ENCODE results near the gene CTSL. TPM values are rescaled to one million over a fixed set of nuclear protein-coding genes. Genes with fewer than 3 reads are reported as not detected.

Gene CTSL
- total RNA-seq, 1 experiment from 2014 or later: 32.2 TPM

GRCh38 chr9:87687207-87687606 lies 38.7 kb upstream of the CTSL start:
- Histone ChIP-seq H3K4me3 (no peak overlapping the region), H3K36me3 (peaks cover 32% of the 10 kb centered on the region), H3K27me3 (no peaks in the 10 kb centered on the region), H3K4me1 (no peaks in the 10 kb centered on the region), H3K27ac (no peak overlapping the region), H3K9me3 (replicated peaks) (no peaks in the 10 kb centered on the region)
- no peak for DNase-seq

- Histone ChIP-seq H3K36me3 (peaks cover 39% of the 10 kb centered on the region), H3K4me3 (no peak overlapping the region), H3K27ac (no peak overlapping the region), H3K27me3 (no peaks in the 10 kb centered on the region), H3K9me3 (replicated peaks) (no peaks in the 10 kb centered on the region; the same call in none of the 2 replicates), H3K4me1 (no peaks in the 10 kb centered on the region)
- DNase-seq: no peak
These were observed 31.6 kb upstream of the CTSL start for GRCh38 chr9:87694236-87694755.

- DNase-seq: no peak
- Histone ChIP-seq H3K36me3 (peaks cover 43% of the 10 kb centered on the region), H3K4me1 (no peaks in the 10 kb centered on the region)
These were observed 30.4 kb upstream of the CTSL start for GRCh38 chr9:87695523-87695922.

GRCh38 chr9:87696641-87697040 lies 29.3 kb upstream of the CTSL start:
- H3K4me1 ChIP-seq: peaks cover 7% of the 10 kb centered on the region
- no peak overlapping the region for H3K27ac ChIP-seq
- DNase-seq: no peak
- H3K9me3 ChIP-seq (replicated peaks): no peaks in the 10 kb centered on the region; the same call in none of the 2 replicates
- H3K4me3 ChIP-seq: no peak overlapping the region
- H3K27me3 ChIP-seq: no peaks in the 10 kb centered on the region
- H3K36me3 ChIP-seq: peaks cover 40% of the 10 kb centered on the region

More at GRCh38 chr9:87695523-87695922, 30.4 kb upstream of the CTSL start:
- Histone ChIP-seq H3K4me3 (no peak overlapping the region), H3K27me3 (no peaks in the 10 kb centered on the region), H3K9me3 (replicated peaks) (no peaks in the 10 kb centered on the region; the same call in none of the 2 replicates), H3K27ac (no peak overlapping the region)

GRCh38 chr9:87698069-87698809 lies 27.7 kb upstream of the CTSL start:
- Histone ChIP-seq H3K4me3 (no peak overlapping the region), H3K9me3 (replicated peaks) (no peaks in the 10 kb centered on the region; the same call in 1 of the 2 replicates), H3K4me1 (peaks cover 7% of the 10 kb centered on the region), H3K36me3 (peaks cover 39% of the 10 kb centered on the region), H3K27ac (no peak overlapping the region), H3K27me3 (no peaks in the 10 kb centered on the region)
- DNase-seq: no peak

- H3K27me3 ChIP-seq: no peaks in the 10 kb centered on the region
- no peaks in the 10 kb centered on the region for H3K9me3 ChIP-seq (replicated peaks)
- no peak overlapping the region for H3K4me3 ChIP-seq
- H3K36me3 ChIP-seq: peaks cover 38% of the 10 kb centered on the region
- DNase-seq: no peak
- no peak overlapping the region for H3K27ac ChIP-seq
- peaks cover 7% of the 10 kb centered on the region for H3K4me1 ChIP-seq
These were observed 26.1 kb upstream of the CTSL start for GRCh38 chr9:87699835-87700234.

- peaks cover 46% of the 10 kb centered on the region for H3K36me3 ChIP-seq
These were observed 24.4 kb upstream of the CTSL start for GRCh38 chr9:87701491-87701890.

GRCh38 chr9:87701931-87702421 lies 23.9 kb upstream of the CTSL start:
- Histone ChIP-seq H3K9me3 (replicated peaks) (no peaks in the 10 kb centered on the region), H3K4me1 (peaks cover 7% of the 10 kb centered on the region), H3K4me3 (no peak overlapping the region), H3K27ac (peak overlapping the region; percentile 14; the same call in 1 of the 2 replicates), H3K36me3 (peaks cover 46% of the 10 kb centered on the region), H3K27me3 (no peaks in the 10 kb centered on the region)
- DNase-seq: peak; percentile 38 to 58

More at GRCh38 chr9:87701491-87701890, 24.4 kb upstream of the CTSL start:
- H3K27ac ChIP-seq: peak overlapping the region; percentile 14; the same call in 1 of the 2 replicates
- H3K4me3 ChIP-seq: no peak overlapping the region
- H3K27me3 ChIP-seq: no peaks in the 10 kb centered on the region
- H3K4me1 ChIP-seq: peaks cover 7% of the 10 kb centered on the region
- no peaks in the 10 kb centered on the region for H3K9me3 ChIP-seq (replicated peaks)
- DNase-seq: no peak

GRCh38 chr9:87702921-87703320 lies 23.0 kb upstream of the CTSL start:
- H3K27ac ChIP-seq: no peak overlapping the region
- H3K36me3 ChIP-seq: peaks cover 49% of the 10 kb centered on the region
- H3K9me3 ChIP-seq (replicated peaks): no peaks in the 10 kb centered on the region
- no peaks in the 10 kb centered on the region for H3K27me3 ChIP-seq
- peaks cover 7% of the 10 kb centered on the region for H3K4me1 ChIP-seq
- no peak for DNase-seq
- H3K4me3 ChIP-seq: no peak overlapping the region

GRCh38 chr9:87703636-87704276 lies 22.2 kb upstream of the CTSL start:
- Histone ChIP-seq H3K9me3 (replicated peaks) (no peaks in the 10 kb centered on the region), H3K4me3 (no peak overlapping the region), H3K4me1 (peaks cover 7% of the 10 kb centered on the region), H3K27me3 (no peaks in the 10 kb centered on the region), H3K36me3 (peaks cover 49% of the 10 kb centered on the region), H3K27ac (no peak overlapping the region)
- DNase-seq: no peak

- no peaks in the 10 kb centered on the region for H3K27me3 ChIP-seq
- no peak overlapping the region for H3K27ac ChIP-seq
- peaks cover 7% of the 10 kb centered on the region for H3K4me1 ChIP-seq
- DNase-seq: no peak
- no peaks in the 10 kb centered on the region for H3K9me3 ChIP-seq (replicated peaks)
- H3K4me3 ChIP-seq: no peak overlapping the region
- H3K36me3 ChIP-seq: peaks cover 48% of the 10 kb centered on the region
These were observed 21.6 kb upstream of the CTSL start for GRCh38 chr9:87704342-87704741.

GRCh38 chr9:87706066-87706739 lies 19.7 kb upstream of the CTSL start:
- Histone ChIP-seq H3K9me3 (replicated peaks) (no peaks in the 10 kb centered on the region), H3K27ac (no peak overlapping the region), H3K4me1 (peaks cover 2% of the 10 kb centered on the region), H3K27me3 (no peaks in the 10 kb centered on the region), H3K36me3 (peaks cover 36% of the 10 kb centered on the region), H3K4me3 (no peak overlapping the region)
- no peak for DNase-seq

GRCh38 chr9:87707805-87708506 lies 18.0 kb upstream of the CTSL start:
- DNase-seq: no peak
- Histone ChIP-seq H3K4me3 (no peak overlapping the region), H3K27ac (no peak overlapping the region), H3K27me3 (no peaks in the 10 kb centered on the region), H3K36me3 (peaks cover 36% of the 10 kb centered on the region), H3K4me1 (peaks cover 14% of the 10 kb centered on the region), H3K9me3 (replicated peaks) (no peaks in the 10 kb centered on the region)

- Histone ChIP-seq H3K27me3 (no peaks in the 10 kb centered on the region), H3K27ac (no peak overlapping the region)
These were observed 17.4 kb upstream of the CTSL start for GRCh38 chr9:87708546-87708945.

More at GRCh38 chr9:87708546-87708945, 17.4 kb upstream of the CTSL start:
- peaks cover 18% of the 10 kb centered on the region for H3K4me1 ChIP-seq
- H3K9me3 ChIP-seq (replicated peaks): no peaks in the 10 kb centered on the region
- H3K4me3 ChIP-seq: no peak overlapping the region
- H3K36me3 ChIP-seq: peaks cover 34% of the 10 kb centered on the region
- DNase-seq: no peak
